ENCODE data around the gene HSD17B2. TPM values are rescaled to one million over a fixed set of nuclear protein-coding genes. Genes with fewer than 3 reads are reported as not detected.
"Not testable (repeated sequence)": the region's sequence is repeated elsewhere in the genome, so short reads cannot be mapped to it uniquely, and the experiment has no call there.

The HSD17B2 gene
- total RNA-seq, 1 experiment from 2014 or later = not detected

- ChIA-PET CTCF (no interaction called here), POLR2A (no interaction called here), RAD21 (ENCODE audit: low non-redundant PET in 1 of 2, low total read pairs in 2 of 2, uncharacterized antibody in 2 of 2, unreplicated experiment in 2 of 2) (no interaction called here)
- Histone ChIP-seq H3K9me2 (ENCODE audit: insufficient read depth) (no peaks in the 10 kb centered on the region), H3K9me3 (ENCODE audit: control insufficient read depth in 1 of 2, insufficient read depth in 1 of 2, low read depth in 1 of 2, low read length in 2 of 2) (peaks cover 6 to 8% of the 10 kb centered on the region in 2 experiments; a peak in 2 of 4 replicates), H3K36me3 (ENCODE audit: control insufficient read depth in 1 of 2, insufficient read depth in 2 of 2, low read length in 2 of 2) (peaks cover 5 to 7% of the 10 kb centered on the region in 2 experiments; a peak in 2 of 4 replicates), H3K79me2 (ENCODE audit: insufficient read depth, low read length) (peaks cover 11% of the 10 kb centered on the region; the same call in 1 of the 2 replicates), H3K9ac (ENCODE audit: low read length) (no peak overlapping the region), H4K20me1 (ENCODE audit: insufficient read depth) (no peaks in the 10 kb centered on the region), H3K4me2 (ENCODE audit: low read length) (no peak overlapping the region), H3K27me3 (ENCODE audit: insufficient read depth, low read length) (no peaks in the 10 kb centered on the region), H2AFZ (ENCODE audit: low read depth, low read length, poor library complexity, severe bottlenecking) (no peak overlapping the region), H3K4me3 (replicated peaks in 1 of 2; ENCODE audit: low read depth in 1 of 2, low read length in 2 of 2) (no peak overlapping the region), H3K4me1 (ENCODE audit: control insufficient read depth in 1 of 2, insufficient read depth in 2 of 2, low read length in 2 of 2) (peaks cover 0 to 14% of the 10 kb centered on the region in 2 experiments; a peak in 3 of 4 replicates), H3K27ac (ENCODE audit: low read depth, low read length) (no peak overlapping the region)
- intact Hi-C loops (cut with micrococcal nuclease) = no loop called here
- no TSS peak for BruUV-seq (replicated peaks)
- no peak for ATAC-seq
- DNase-seq (ENCODE audit: low read depth, low spot score) = no peak
- TF ChIP-seq POLR2AphosphoS5 (IDR thresholded peaks at IDR 0.05; ENCODE audit: low read depth, low read length) (no peak), CBX3 (IDR thresholded peaks at IDR 0.05; ENCODE audit: low read depth) (peak; percentile 64; the same call in 1 of the 2 replicates), REST (IDR thresholded peaks at IDR 0.05; ENCODE audit: low read depth) (no peak)
These were observed 26.0 kb upstream of the HSD17B2 start for GRCh38 chr16:82008957-82009592.

- DNase-seq (ENCODE audit: low read depth, low spot score); RAD21 ChIA-PET (ENCODE audit: low non-redundant PET in 1 of 2, low total read pairs in 2 of 2, uncharacterized antibody in 2 of 2, unreplicated experiment in 2 of 2); H3K36me3 ChIP-seq (ENCODE audit: control insufficient read depth in 1 of 2, insufficient read depth in 2 of 2, low read length in 2 of 2); ATAC-seq; BruUV-seq (replicated peaks); H3K27me3 ChIP-seq (ENCODE audit: insufficient read depth, low read length); POLR2A ChIA-PET; H2AFZ ChIP-seq (ENCODE audit: low read depth, low read length, poor library complexity, severe bottlenecking); CTCF ChIA-PET; H4K20me1 ChIP-seq (ENCODE audit: insufficient read depth); H3K9ac ChIP-seq (ENCODE audit: low read length); H3K9me2 ChIP-seq (ENCODE audit: insufficient read depth); H3K27ac ChIP-seq (ENCODE audit: low read depth, low read length): not testable (repeated sequence)
- H3K4me3 ChIP-seq (replicated peaks in 1 of 2; ENCODE audit: low read depth in 1 of 2, low read length in 2 of 2) = peak overlapping the region in 1 of 2 experiments; percentile 69; a peak in 1 of 4 replicates
- peaks cover 6 to 11% of the 10 kb centered on the region in 2 experiments; a peak in 2 of 4 replicates for H3K9me3 ChIP-seq (ENCODE audit: control insufficient read depth in 1 of 2, insufficient read depth in 1 of 2, low read depth in 1 of 2, low read length in 2 of 2)
- H3K4me1 ChIP-seq (ENCODE audit: control insufficient read depth in 1 of 2, insufficient read depth in 2 of 2, low read length in 2 of 2) = peaks cover 0 to 14% of the 10 kb centered on the region in 2 experiments; a peak in 3 of 4 replicates
- intact Hi-C loops (cut with micrococcal nuclease) = loop anchor here (5.0 kb wide), 1 partner anchor 163 kb away; the partner anchor contains the start of gene MPHOSPH6
- peak overlapping the region; percentile 72 for H3K4me2 ChIP-seq (ENCODE audit: low read length)
- H3K79me2 ChIP-seq (ENCODE audit: insufficient read depth, low read length) = peaks cover 11% of the 10 kb centered on the region; the same call in 1 of the 2 replicates
These were observed 25.3 kb upstream of the HSD17B2 start for GRCh38 chr16:82009789-82010188.
